ENCODE measurements around the gene METTL26. TPM values are rescaled to one million over a fixed set of nuclear protein-coding genes. Genes with fewer than 3 reads are reported as not detected.

Gene METTL26
- total and polyA plus RNA-seq, 4 donors: 26.3 to 69.1 (median 41.4) TPM

GRCh38 chr16:642189-643049, 6.3 kb upstream of the METTL26 start:
- Histone ChIP-seq H3K9me3 (ENCODE audit: control insufficient read depth in 4 of 4, low read length in 3 of 4) (no peaks in the 10 kb centered on the region), H3K27ac (ENCODE audit: low read depth in 1 of 2, low read length in 2 of 2) (peak overlapping the region; percentile 65 to 89), H3K4me1 (ENCODE audit: control insufficient read depth in 4 of 4, insufficient read depth in 4 of 4, low read length in 3 of 4) (peaks cover 27 to 71% (median 48%) of the 10 kb centered on the region in 4 donors), H3K9ac (ENCODE audit: low read depth in 1 of 2, low read length in 2 of 2) (peak overlapping the region in 1 of 2 donors; percentile 90), H3K27me3 (ENCODE audit: control insufficient read depth in 4 of 4, insufficient read depth in 4 of 4, low read length in 3 of 4) (no peaks in the 10 kb centered on the region), H3K4me3 (ENCODE audit: low read depth in 1 of 3, low read length in 3 of 3) (peak overlapping the region; percentile 66 to 95 (median 73)), H3K36me3 (ENCODE audit: control insufficient read depth in 4 of 4, insufficient read depth in 3 of 4, low read depth in 1 of 4, low read length in 3 of 4) (peaks cover 0 to 1% (median 0%) of the 10 kb centered on the region in 4 donors)
- WGBS: 2% methylated on average over 72 of the region's 72 CpGs
- DNase-seq (ENCODE audit: low spot score): peak; percentile 63
- TF ChIP-seq HNF4A (conservative IDR thresholded peaks at IDR 0.05) (peak; percentile 13 to 34), RAD21 (IDR thresholded peaks at IDR 0.05) (peak in 1 of 2 donors; percentile 9), NR2F2 (IDR thresholded peaks at IDR 0.05) (peak; percentile 29), ATF3 (IDR thresholded peaks at IDR 0.05) (no peak), GABPA (IDR thresholded peaks at IDR 0.05 in 1 of 2, conservative IDR thresholded peaks at IDR 0.05 in 1 of 2) (peak in 1 of 2 donors; percentile 21), RXRA (IDR thresholded peaks at IDR 0.05) (peak in 1 of 2 donors; percentile 49), MAX (IDR thresholded peaks at IDR 0.05) (no peak), ZBTB33 (IDR thresholded peaks at IDR 0.05) (no peak), FOXA2 (IDR thresholded peaks at IDR 0.05) (no peak)

- Histone ChIP-seq H3K4me3 (ENCODE audit: low read depth in 1 of 3, low read length in 3 of 3) (peak within 1 kb of the TSS; percentile 66 to 95 (median 73)), H3K9me3 (ENCODE audit: control insufficient read depth in 4 of 4, low read length in 3 of 4) (no peaks in the 10 kb centered on the region), H3K36me3 (ENCODE audit: control insufficient read depth in 4 of 4, insufficient read depth in 3 of 4, low read depth in 1 of 4, low read length in 3 of 4) (peaks cover 0 to 1% (median 0%) of the 10 kb centered on the region in 4 donors), H3K9ac (ENCODE audit: low read depth in 1 of 2, low read length in 2 of 2) (peak within 1 kb of the TSS in 1 of 2 donors; percentile 90), H3K4me1 (ENCODE audit: control insufficient read depth in 4 of 4, insufficient read depth in 4 of 4, low read length in 3 of 4) (peaks cover 27 to 65% (median 41%) of the 10 kb centered on the region in 4 donors), H3K27ac (ENCODE audit: low read depth in 1 of 2, low read length in 2 of 2) (peak within 1 kb of the TSS; percentile 65 to 89), H3K27me3 (ENCODE audit: control insufficient read depth in 4 of 4, insufficient read depth in 4 of 4, low read length in 3 of 4) (no peaks in the 10 kb centered on the region)
- peak; percentile 85 for DNase-seq (ENCODE audit: low spot score)
- 1% methylated on average over 81 of the region's 81 CpGs for WGBS
- no peak for TF ChIP-seq ZBTB33 (IDR thresholded peaks at IDR 0.05)
- TF ChIP-seq MAX (IDR thresholded peaks at IDR 0.05): no peak
- peak; percentile 48 for TF ChIP-seq SP1 (IDR thresholded peaks at IDR 0.05)
- peak; percentile 45 for TF ChIP-seq YY1 (IDR thresholded peaks at IDR 0.05)
- no peak for TF ChIP-seq CTCF (IDR thresholded peaks at IDR 0.05; ENCODE audit: low read depth, low read length, missing input control)
- no peak for TF ChIP-seq RXRA (IDR thresholded peaks at IDR 0.05)
- no peak for TF ChIP-seq TAF1 (conservative IDR thresholded peaks at IDR 0.05)
- peak; percentile 19 for TF ChIP-seq FOXA1 (IDR thresholded peaks at IDR 0.05)
- TF ChIP-seq JUND (IDR thresholded peaks at IDR 0.05): no peak
- peak in 1 of 2 donors; percentile 85 for TF ChIP-seq EGR1 (IDR thresholded peaks at IDR 0.05; ENCODE audit: low read depth in 2 of 2)
- TF ChIP-seq GABPA (IDR thresholded peaks at IDR 0.05 in 1 of 2, conservative IDR thresholded peaks at IDR 0.05 in 1 of 2): no peak
- TF ChIP-seq ATF3 (IDR thresholded peaks at IDR 0.05): no peak
- no peak for TF ChIP-seq NR2F2 (IDR thresholded peaks at IDR 0.05)
- TF ChIP-seq RAD21 (IDR thresholded peaks at IDR 0.05): peak in 1 of 2 donors; percentile 14
- TF ChIP-seq REST (IDR thresholded peaks at IDR 0.05): peak; percentile 33
These were observed 5.5 kb upstream of the METTL26 start, which contains the start of gene MCRIP2 for GRCh38 chr16:641326-642188. Gene MCRIP2, plus strand, starts transcription at chr16:641828. Its CDS starts 164 bp downstream, at chr16:641992.
